SK-N-SH treated with all-trans-retinoic acid at 6 μM for 48 hours (cell line): Measurements from ENCODE around the gene RECQL5.

ENCODE experiments used
- ATAC-seq: fragments of 200-7000 bp; cut with Tn5 transposase; 3 replicates; pipeline ENCODE4 v1.9.1; 2020; ENCODE audit warnings: mild to moderate bottlenecking, moderate library complexity
- BACH2 ChIP-seq: fragments of 250-450 bp; sonication (Bioruptor Pico); IDR thresholded peaks from 2 replicates; pipeline ENCODE4 v1.9.0; 2021; ENCODE audit warnings: mild to moderate bottlenecking, borderline replicate concordance
- CSDC2 ChIP-seq: fragments of 250-450 bp; sonication (Bioruptor Pico); IDR thresholded peaks from 2 replicates; pipeline ENCODE4 v1.5.0; 2020; ENCODE audit warnings: mild to moderate bottlenecking, moderate library complexity
- ESRRG ChIP-seq: fragments of 250-450 bp; sonication (Bioruptor Pico); IDR thresholded peaks from 2 replicates; pipeline ENCODE4 v1.6.1; 2021; ENCODE audit warnings: mild to moderate bottlenecking
- GLIS3 ChIP-seq: fragments of 250-450 bp; sonication (Bioruptor Pico); IDR thresholded peaks from 2 replicates; pipeline ENCODE4 v1.5.0; 2020; ENCODE audit warnings: mild to moderate bottlenecking, moderate library complexity
- ISL1 ChIP-seq: fragments of 250-450 bp; sonication (Bioruptor Pico); IDR thresholded peaks from 2 replicates; pipeline ENCODE4 v2.1.2; 2022; ENCODE audit warnings: mild to moderate bottlenecking, moderate library complexity
- OSR1 ChIP-seq: fragments of 250-450 bp; sonication (Bioruptor Pico); IDR thresholded peaks from 2 replicates; pipeline ENCODE4 v1.8.0; 2022; ENCODE audit warnings: moderate library complexity, mild to moderate bottlenecking, inconsistent platforms
- PPARA ChIP-seq: fragments of 250-450 bp; sonication (Bioruptor Pico); IDR thresholded peaks from 2 replicates; pipeline ENCODE4 v1.5.0; 2020; ENCODE audit warnings: mild to moderate bottlenecking, borderline replicate concordance
- SNAI2 ChIP-seq: fragments of 250-450 bp; sonication (Bioruptor Pico); IDR thresholded peaks from 2 replicates; pipeline ENCODE4 v1.5.0; 2020; ENCODE audit warnings: mild to moderate bottlenecking, moderate library complexity
- TCF4 ChIP-seq: fragments of 250-450 bp; sonication (Bioruptor Pico); IDR thresholded peaks from 2 replicates; pipeline ENCODE4 v1.8.0; 2021; ENCODE audit warnings: mild to moderate bottlenecking, moderate library complexity, borderline replicate concordance
- TOX ChIP-seq: fragments of 250-450 bp; sonication (Bioruptor Pico); IDR thresholded peaks from 2 replicates; pipeline ENCODE4 v1.8.0; 2021; ENCODE audit warnings: mild to moderate bottlenecking, moderate library complexity, borderline replicate concordance
- TSHZ2 ChIP-seq: fragments of 250-450 bp; sonication (Bioruptor Pico); IDR thresholded peaks from 2 replicates; pipeline ENCODE4 v1.5.0; 2020; ENCODE audit warnings: mild to moderate bottlenecking, moderate library complexity
- ZC3H10 ChIP-seq: fragments of 250-450 bp; sonication (Bioruptor Pico); IDR thresholded peaks from 2 replicates; pipeline ENCODE4 v1.5.1; 2021; ENCODE audit warnings: mild to moderate bottlenecking, moderate library complexity
- ZFP30 ChIP-seq: fragments of 450-650 bp; formaldehyde crosslinking; IDR thresholded peaks from 2 replicates; pipeline ENCODE4 v1.5.0; 2022; ENCODE audit warnings: mild to moderate bottlenecking, moderate library complexity
- ZNF70 ChIP-seq: fragments of 450-650 bp; formaldehyde crosslinking; IDR thresholded peaks from 2 replicates; pipeline ENCODE4 v1.5.0; 2020; ENCODE audit warnings: mild to moderate bottlenecking, moderate library complexity
- ZNF8 ChIP-seq: fragments of 450-650 bp; formaldehyde crosslinking; IDR thresholded peaks from 2 replicates; pipeline ENCODE4 v1.5.0; 2020; ENCODE audit warnings: mild to moderate bottlenecking, moderate library complexity
- TF ChIP-seq, protein P1 (sequence below): fragments of 250-450 bp; sonication (Bioruptor Pico); IDR thresholded peaks from 2 replicates; pipeline ENCODE4 v1.5.1; 2020; ENCODE audit warnings: low read depth, mild to moderate bottlenecking, moderate library complexity
- TF ChIP-seq, protein P2 (sequence below): fragments of 250-450 bp; sonication (Bioruptor Pico); IDR thresholded peaks from 2 replicates; pipeline ENCODE4 v1.5.1; 2021; ENCODE audit warnings: mild to moderate bottlenecking, moderate library complexity
- TF ChIP-seq, protein P3 (sequence below): fragments of 250-450 bp; sonication (Bioruptor Pico); IDR thresholded peaks from 2 replicates; pipeline ENCODE4 v1.8.0; 2020; ENCODE audit warnings: mild to moderate bottlenecking, moderate library complexity, borderline replicate concordance
- TF ChIP-seq, protein P4 (sequence below): fragments of 250-450 bp; sonication (Bioruptor Pico); IDR thresholded peaks from 2 replicates; pipeline ENCODE4 v1.8.0; 2021; ENCODE audit warnings: low read depth, mild to moderate bottlenecking, moderate library complexity, borderline replicate concordance

RECQL5 gene

GRCh38 chr17:75683583-75683982, 16.6 kb upstream of the RECQL5 start:
- TF ChIP-seq TCF4 (CRISPR knock-in tag) (no peak), OSR1 (CRISPR knock-in tag) (no peak), ZNF70 (CRISPR knock-in tag) (no peak), CSDC2 (no peak), ZNF8 (CRISPR knock-in tag) (no peak), ISL1 (no peak), ESRRG (no peak), ZFP30 (no peak), PPARA (CRISPR knock-in tag) (no peak), ZC3H10 (CRISPR knock-in tag) (no peak)
- TF ChIP-seq, protein P1, sequence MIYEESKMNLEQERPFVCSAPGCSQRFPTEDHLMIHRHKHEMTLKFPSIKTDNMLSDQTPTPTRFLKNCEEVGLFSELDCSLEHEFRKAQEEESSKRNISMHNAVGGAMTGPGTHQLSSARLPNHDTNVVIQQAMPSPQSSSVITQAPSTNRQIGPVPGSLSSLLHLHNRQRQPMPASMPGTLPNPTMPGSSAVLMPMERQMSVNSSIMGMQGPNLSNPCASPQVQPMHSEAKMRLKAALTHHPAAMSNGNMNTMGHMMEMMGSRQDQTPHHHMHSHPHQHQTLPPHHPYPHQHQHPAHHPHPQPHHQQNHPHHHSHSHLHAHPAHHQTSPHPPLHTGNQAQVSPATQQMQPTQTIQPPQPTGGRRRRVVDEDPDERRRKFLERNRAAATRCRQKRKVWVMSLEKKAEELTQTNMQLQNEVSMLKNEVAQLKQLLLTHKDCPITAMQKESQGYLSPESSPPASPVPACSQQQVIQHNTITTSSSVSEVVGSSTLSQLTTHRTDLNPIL (CRISPR knock-in tag), result no peak
- TF ChIP-seq, protein P2, sequence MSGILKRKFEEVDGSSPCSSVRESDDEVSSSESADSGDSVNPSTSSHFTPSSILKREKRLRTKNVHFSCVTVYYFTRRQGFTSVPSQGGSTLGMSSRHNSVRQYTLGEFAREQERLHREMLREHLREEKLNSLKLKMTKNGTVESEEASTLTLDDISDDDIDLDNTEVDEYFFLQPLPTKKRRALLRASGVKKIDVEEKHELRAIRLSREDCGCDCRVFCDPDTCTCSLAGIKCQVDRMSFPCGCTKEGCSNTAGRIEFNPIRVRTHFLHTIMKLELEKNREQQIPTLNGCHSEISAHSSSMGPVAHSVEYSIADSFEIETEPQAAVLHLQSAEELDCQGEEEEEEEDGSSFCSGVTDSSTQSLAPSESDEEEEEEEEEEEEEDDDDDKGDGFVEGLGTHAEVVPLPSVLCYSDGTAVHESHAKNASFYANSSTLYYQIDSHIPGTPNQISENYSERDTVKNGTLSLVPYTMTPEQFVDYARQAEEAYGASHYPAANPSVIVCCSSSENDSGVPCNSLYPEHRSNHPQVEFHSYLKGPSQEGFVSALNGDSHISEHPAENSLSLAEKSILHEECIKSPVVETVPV (CRISPR knock-in tag), result no peak
- ATAC-seq, result no peak; the same call in 2 of the 3 replicates

DNA sequence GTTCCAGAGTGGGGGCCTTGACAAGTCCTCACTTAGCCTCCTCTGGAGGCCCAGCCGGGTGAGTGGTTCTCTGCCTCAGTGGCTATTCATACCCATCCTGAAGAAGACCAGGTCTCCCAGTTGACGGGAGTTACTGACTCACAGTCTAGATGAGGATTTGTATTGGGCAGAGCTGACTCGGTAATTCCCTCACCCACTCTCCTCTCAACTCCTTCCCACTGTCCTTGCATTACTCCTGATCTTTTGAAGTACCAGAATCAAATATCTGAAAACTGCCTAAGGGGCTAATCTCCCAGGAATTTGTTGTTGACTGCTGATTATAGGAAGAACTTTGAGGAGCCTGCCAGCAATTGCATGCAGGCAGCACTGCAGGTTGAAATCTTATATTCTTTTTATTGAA, 14.3 kb upstream of the RECQL5 start:
- peak; percentile 87 for ATAC-seq
- TF ChIP-seq TOX (CRISPR knock-in tag), result no peak
- TF ChIP-seq, protein P2 (CRISPR knock-in tag), result no peak
- no peak for TF ChIP-seq ZNF8 (CRISPR knock-in tag)
- no peak for TF ChIP-seq OSR1 (CRISPR knock-in tag)
- no peak for TF ChIP-seq ZNF70 (CRISPR knock-in tag)
- TF ChIP-seq CSDC2, result no peak
- TF ChIP-seq, protein P3, sequence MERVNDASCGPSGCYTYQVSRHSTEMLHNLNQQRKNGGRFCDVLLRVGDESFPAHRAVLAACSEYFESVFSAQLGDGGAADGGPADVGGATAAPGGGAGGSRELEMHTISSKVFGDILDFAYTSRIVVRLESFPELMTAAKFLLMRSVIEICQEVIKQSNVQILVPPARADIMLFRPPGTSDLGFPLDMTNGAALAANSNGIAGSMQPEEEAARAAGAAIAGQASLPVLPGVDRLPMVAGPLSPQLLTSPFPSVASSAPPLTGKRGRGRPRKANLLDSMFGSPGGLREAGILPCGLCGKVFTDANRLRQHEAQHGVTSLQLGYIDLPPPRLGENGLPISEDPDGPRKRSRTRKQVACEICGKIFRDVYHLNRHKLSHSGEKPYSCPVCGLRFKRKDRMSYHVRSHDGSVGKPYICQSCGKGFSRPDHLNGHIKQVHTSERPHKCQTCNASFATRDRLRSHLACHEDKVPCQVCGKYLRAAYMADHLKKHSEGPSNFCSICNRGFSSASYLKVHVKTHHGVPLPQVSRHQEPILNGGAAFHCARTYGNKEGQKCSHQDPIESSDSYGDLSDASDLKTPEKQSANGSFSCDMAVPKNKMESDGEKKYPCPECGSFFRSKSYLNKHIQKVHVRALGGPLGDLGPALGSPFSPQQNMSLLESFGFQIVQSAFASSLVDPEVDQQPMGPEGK, result 0 out of 2 replicates have a peak, but pooled peaks have one; percentile 7
- TF ChIP-seq ZC3H10 (CRISPR knock-in tag), result no peak
- TF ChIP-seq BACH2, result no peak
- peak; percentile 47; the same call in 1 of the 2 replicates for TF ChIP-seq ISL1
- TF ChIP-seq, protein P4, sequence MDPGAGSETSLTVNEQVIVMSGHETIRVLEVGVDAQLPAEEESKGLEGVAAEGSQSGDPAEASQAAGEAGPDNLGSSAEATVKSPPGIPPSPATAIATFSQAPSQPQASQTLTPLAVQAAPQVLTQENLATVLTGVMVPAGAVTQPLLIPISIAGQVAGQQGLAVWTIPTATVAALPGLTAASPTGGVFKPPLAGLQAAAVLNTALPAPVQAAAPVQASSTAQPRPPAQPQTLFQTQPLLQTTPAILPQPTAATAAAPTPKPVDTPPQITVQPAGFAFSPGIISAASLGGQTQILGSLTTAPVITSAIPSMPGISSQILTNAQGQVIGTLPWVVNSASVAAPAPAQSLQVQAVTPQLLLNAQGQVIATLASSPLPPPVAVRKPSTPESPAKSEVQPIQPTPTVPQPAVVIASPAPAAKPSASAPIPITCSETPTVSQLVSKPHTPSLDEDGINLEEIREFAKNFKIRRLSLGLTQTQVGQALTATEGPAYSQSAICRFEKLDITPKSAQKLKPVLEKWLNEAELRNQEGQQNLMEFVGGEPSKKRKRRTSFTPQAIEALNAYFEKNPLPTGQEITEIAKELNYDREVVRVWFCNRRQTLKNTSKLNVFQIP (CRISPR knock-in tag), result no peak
- TF ChIP-seq PPARA (CRISPR knock-in tag), result no peak
- TF ChIP-seq TSHZ2 (CRISPR knock-in tag), result no peak

DNA sequence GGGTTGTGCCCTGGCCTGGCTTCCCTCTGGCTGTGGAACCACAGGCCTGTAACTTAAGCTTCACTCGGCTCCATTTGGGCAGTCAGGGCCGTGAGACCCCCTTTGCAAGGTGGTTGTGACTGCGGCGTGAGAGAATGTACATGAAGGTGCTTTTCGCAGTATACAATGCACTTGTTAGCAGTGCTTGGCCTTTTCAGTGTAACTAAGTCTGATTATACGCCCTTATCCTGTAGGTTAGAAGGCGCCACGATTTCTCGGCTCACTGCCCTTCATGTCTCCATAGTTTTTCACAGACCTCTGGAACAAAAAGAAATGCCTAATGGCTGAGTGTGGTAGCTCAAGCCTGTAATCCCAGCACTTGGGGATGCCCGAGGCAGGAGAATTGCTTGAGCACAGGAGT, 13.5 kb upstream of the RECQL5 start:
- TF ChIP-seq ISL1 (no peak), BACH2 (no peak), GLIS3 (CRISPR knock-in tag) (no peak), PPARA (CRISPR knock-in tag) (no peak), ESRRG (no peak), CSDC2 (no peak), SNAI2 (CRISPR knock-in tag) (no peak)
- TF ChIP-seq, protein P3, result no peak
- TF ChIP-seq, all 23 proteins: peak for 0

More for the DNA sequence above, 13.5 kb upstream of the RECQL5 start:
- ATAC-seq, result no peak
